ENCODE results near the gene CCNQ.

DNA sequence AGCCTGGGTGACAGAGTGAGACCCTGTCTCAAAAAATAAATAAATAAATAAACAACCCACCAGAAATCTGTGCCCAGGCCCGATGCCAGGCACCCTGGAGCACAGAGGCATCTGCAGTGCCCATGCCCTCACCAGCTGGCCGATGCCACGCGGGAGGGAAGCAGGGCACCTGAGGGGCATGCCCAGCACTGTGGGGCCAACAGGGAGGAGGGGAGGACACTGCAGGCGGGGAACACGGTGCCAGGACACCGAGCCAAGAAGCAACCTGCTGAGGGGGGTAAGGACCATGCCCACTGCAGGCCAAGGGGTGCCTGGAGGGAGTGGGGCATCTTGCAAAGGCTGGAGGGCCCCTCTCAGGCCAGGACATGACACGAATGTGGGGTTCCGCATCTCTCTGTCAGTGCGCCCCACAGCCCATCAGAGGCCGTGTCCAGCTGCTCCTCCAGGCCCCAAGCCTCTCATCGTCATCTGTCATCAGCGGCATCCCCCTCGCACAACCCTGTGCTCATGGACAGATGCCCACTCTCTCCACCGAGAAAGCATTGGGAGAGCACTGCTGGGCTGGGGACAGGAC, 34.8 kb upstream of the CCNQ start:
- TF ChIP-seq, protein P1, sequence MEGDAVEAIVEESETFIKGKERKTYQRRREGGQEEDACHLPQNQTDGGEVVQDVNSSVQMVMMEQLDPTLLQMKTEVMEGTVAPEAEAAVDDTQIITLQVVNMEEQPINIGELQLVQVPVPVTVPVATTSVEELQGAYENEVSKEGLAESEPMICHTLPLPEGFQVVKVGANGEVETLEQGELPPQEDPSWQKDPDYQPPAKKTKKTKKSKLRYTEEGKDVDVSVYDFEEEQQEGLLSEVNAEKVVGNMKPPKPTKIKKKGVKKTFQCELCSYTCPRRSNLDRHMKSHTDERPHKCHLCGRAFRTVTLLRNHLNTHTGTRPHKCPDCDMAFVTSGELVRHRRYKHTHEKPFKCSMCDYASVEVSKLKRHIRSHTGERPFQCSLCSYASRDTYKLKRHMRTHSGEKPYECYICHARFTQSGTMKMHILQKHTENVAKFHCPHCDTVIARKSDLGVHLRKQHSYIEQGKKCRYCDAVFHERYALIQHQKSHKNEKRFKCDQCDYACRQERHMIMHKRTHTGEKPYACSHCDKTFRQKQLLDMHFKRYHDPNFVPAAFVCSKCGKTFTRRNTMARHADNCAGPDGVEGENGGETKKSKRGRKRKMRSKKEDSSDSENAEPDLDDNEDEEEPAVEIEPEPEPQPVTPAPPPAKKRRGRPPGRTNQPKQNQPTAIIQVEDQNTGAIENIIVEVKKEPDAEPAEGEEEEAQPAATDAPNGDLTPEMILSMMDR (IDR thresholded peaks at IDR 0.05; ENCODE audit: low read depth, low read length, poor library complexity, severe bottlenecking): no peak
- TF ChIP-seq EZH2phosphoT487 (IDR thresholded peaks at IDR 0.05; ENCODE audit: borderline replicate concordance, low read length): no peak

Data from DOHH2 (cell line).